ENCODE data around the gene MAGIX.

GRCh38 chrX:49199906-49200771 lies 37.6 kb downstream of the MAGIX start, which contains the start of gene SYP:
- TF ChIP-seq CTCF (IDR thresholded peaks at IDR 0.05; ENCODE audit: insufficient read depth, low read length, poor library complexity, severe bottlenecking) (no peak), EZH2phosphoT487 (conservative IDR thresholded peaks at IDR 0.05; ENCODE audit: low read length) (no peak)

Measured in SU-DHL-6 (cell line).